HEK293 (cell line): ENCODE data around the gene PLCD1.

ENCODE experiments used
- CTCF ChIA-PET: fragments of 350-600 bp; formaldehyde crosslinking; extraction: SDS; loops from one replicate; lab custom pipeline; 2021; ENCODE audit warnings: antibody characterized with exemption; lab: Yijun Ruan, JAX
- POLR2A ChIA-PET: fragments of 300-600 bp; formaldehyde crosslinking; extraction: SDS; loops from one replicate; lab custom pipeline; 2020; ENCODE audit warnings: antibody characterized with exemption, inconsistent platforms; lab: Yijun Ruan, JAX
- H3K27ac ChIP-seq: fragments of 200-500 bp; sonication (Bioruptor generic); 2 replicates; pipeline ENCODE4 v1.5.1; 2014; ENCODE audit warnings: low read depth, low read length, control low read depth, inconsistent platforms; ENCODE audit errors: extremely low read depth
- H3K36me3 ChIP-seq, 2 experiments: fragments of 200-500 bp in 1 of 2; sonication (Bioruptor generic) in 1 of 2; 1 replicate in 1 of 2; 2 replicates in 1 of 2; pipeline ENCODE4 v1.5.1; 2014 to 2017; ENCODE audit warnings: inconsistent platforms in 2 of 2, low read length in 2 of 2; ENCODE audit not compliant: control insufficient read depth in 2 of 2, insufficient read depth in 1 of 2
- H3K4me1 ChIP-seq: fragments of 200-500 bp; sonication (Bioruptor generic); 2 replicates; pipeline ENCODE4 v1.5.1; 2014; ENCODE audit warnings: mild to moderate bottlenecking, low read length, inconsistent platforms; ENCODE audit not compliant: control insufficient read depth, insufficient read depth
- H3K4me3 ChIP-seq: 2 replicates; pipeline ENCODE4 v1.5.1; 2011; ENCODE audit warnings: low read depth, mild to moderate bottlenecking, control low read depth, low read length, moderate library complexity
- H3K9me3 ChIP-seq: fragments of 200-500 bp; sonication (Bioruptor generic); 2 replicates; pipeline ENCODE4 v1.5.1; 2014; ENCODE audit warnings: low read depth, low read length, inconsistent platforms; ENCODE audit not compliant: control insufficient read depth, insufficient read depth
- BCL11A ChIP-seq: fragments of 450-650 bp; formaldehyde crosslinking; IDR thresholded peaks from 2 replicates; pipeline ENCODE4 v1.5.1; 2016; ENCODE audit warnings: low read depth, missing biosample characterization, missing genetic modification characterization
- GLI2 ChIP-seq: fragments of 450-650 bp; formaldehyde crosslinking; IDR thresholded peaks from 2 replicates; pipeline ENCODE4; 2017; ENCODE audit warnings: missing biosample characterization, missing genetic modification characterization, low read depth, borderline replicate concordance
- SP2 ChIP-seq: fragments of 450-650 bp; formaldehyde crosslinking; IDR thresholded peaks from 2 replicates; pipeline ENCODE4 v1.5.1; 2016; ENCODE audit warnings: missing biosample characterization, missing genetic modification characterization
- TCF7L2 ChIP-seq: IDR thresholded peaks from 2 replicates; pipeline ENCODE4 v1.6.1; 2011; ENCODE audit warnings: low read depth, mild to moderate bottlenecking, inconsistent platforms, low read length, moderate library complexity, borderline replicate concordance
- ZBTB1 ChIP-seq: fragments of 450-650 bp; formaldehyde crosslinking; IDR thresholded peaks from 2 replicates; pipeline ENCODE4 v1.5.1; 2016; ENCODE audit warnings: missing biosample characterization, missing genetic modification characterization
- ZNF157 ChIP-seq: fragments of 450-650 bp; formaldehyde crosslinking; IDR thresholded peaks from 2 replicates; pipeline ENCODE4 v1.5.1; 2016; ENCODE audit warnings: missing biosample characterization, missing genetic modification characterization
- ZNF274 ChIP-seq, 2 experiments: fragments of 200-500 bp in 1 of 2; fragments of 450-650 bp in 1 of 2; sonication (Bioruptor generic) in 1 of 2; formaldehyde crosslinking in 1 of 2; IDR thresholded peaks; 2 replicates each; pipeline versions ENCODE4 v1.5.1 to v1.6.1; 2014 to 2016; ENCODE audit warnings: borderline replicate concordance in 1 of 2, inconsistent platforms in 1 of 2, low read length in 1 of 2, missing biosample characterization in 1 of 2, missing genetic modification characterization in 1 of 2
- ZNF280C ChIP-seq: fragments of 450-650 bp; formaldehyde crosslinking; IDR thresholded peaks from 2 replicates; pipeline ENCODE4 v1.5.1; 2016; ENCODE audit warnings: missing biosample characterization, missing genetic modification characterization
- ZNF362 ChIP-seq: fragments of 450-650 bp; formaldehyde crosslinking; IDR thresholded peaks from 2 replicates; pipeline ENCODE4 v1.5.1; 2016; ENCODE audit warnings: missing biosample characterization, missing genetic modification characterization
- ZNF366 ChIP-seq: fragments of 450-650 bp; formaldehyde crosslinking; conservative IDR thresholded peaks from 2 replicates; pipeline ENCODE4 v1.5.1; 2016; ENCODE audit warnings: missing biosample characterization, missing genetic modification characterization
- ZNF707 ChIP-seq: fragments of 450-650 bp; formaldehyde crosslinking; IDR thresholded peaks from 2 replicates; pipeline ENCODE4 v1.5.1; 2016; ENCODE audit warnings: missing biosample characterization, missing genetic modification characterization
- ZNF768 ChIP-seq: fragments of 450-650 bp; formaldehyde crosslinking; IDR thresholded peaks from 2 replicates; pipeline ENCODE4 v1.5.1; 2018; ENCODE audit warnings: missing biosample characterization, mild to moderate bottlenecking, missing genetic modification characterization
- ZNF792 ChIP-seq: fragments of 450-650 bp; formaldehyde crosslinking; IDR thresholded peaks from 2 replicates; pipeline ENCODE4 v1.5.1; 2016; ENCODE audit warnings: missing biosample characterization, missing genetic modification characterization
- TF ChIP-seq, protein P1 (sequence below): sonication (generic); formaldehyde crosslinking; IDR thresholded peaks from 2 replicates; pipeline ENCODE4 v1.8.1; 2022; ENCODE audit warnings: mild to moderate bottlenecking, moderate library complexity, missing genetic modification reagents
- TF ChIP-seq, protein P2 (sequence below): fragments of 450-650 bp; formaldehyde crosslinking; IDR thresholded peaks from 2 replicates; pipeline ENCODE4 v1.5.1; 2016; ENCODE audit warnings: missing biosample characterization, missing genetic modification characterization
- TF ChIP-seq, protein P3 (sequence below): fragments of 450-650 bp; formaldehyde crosslinking; IDR thresholded peaks from 2 replicates; pipeline ENCODE4 v1.5.1; 2017; ENCODE audit warnings: missing biosample characterization, missing genetic modification characterization
- TF ChIP-seq, protein P4 (sequence below): fragments of 450-650 bp; formaldehyde crosslinking; IDR thresholded peaks from 2 replicates; pipeline ENCODE4 v1.5.1; 2016; ENCODE audit warnings: missing biosample characterization, missing genetic modification characterization

The PLCD1 gene

DNA sequence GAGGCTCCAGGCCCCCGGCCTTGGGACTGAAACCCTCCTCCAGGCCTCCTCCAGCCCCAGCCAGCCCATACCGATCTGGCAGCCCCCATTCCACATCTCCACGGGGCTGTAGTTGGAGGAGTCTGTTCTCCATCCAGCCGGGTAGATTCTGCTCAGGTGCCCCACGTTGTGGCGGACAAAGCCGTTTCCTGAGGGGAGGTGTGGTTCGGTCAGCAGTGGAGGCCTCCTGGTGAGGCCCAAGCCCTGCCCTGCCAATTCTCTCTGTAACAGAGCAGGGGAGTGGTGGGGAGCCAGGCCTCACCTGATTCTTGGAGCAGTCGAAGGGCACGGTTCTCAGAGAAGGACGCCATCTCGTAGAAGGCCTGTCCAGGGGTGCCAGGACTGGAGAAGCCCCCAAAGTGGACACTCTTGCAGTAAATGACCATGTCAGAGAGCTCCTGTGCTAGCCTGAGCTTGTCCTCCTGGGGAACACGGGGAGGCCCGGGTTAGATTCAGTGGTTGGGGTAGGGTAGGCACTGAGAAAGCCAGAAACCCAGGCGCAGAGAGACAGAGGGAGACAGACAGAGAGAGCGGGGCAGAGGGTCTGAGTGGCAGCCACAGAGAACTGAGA lies 20.4 kb downstream of the PLCD1 start:
- no peaks in the 10 kb centered on the region for H3K4me1 ChIP-seq
- POLR2A ChIA-PET, result no interaction called here
- H3K36me3 ChIP-seq, result peaks cover 0 to 4% of the 10 kb centered on the region in 2 experiments; a peak in 1 of 3 replicates
- CTCF ChIA-PET, result interaction anchor here (0.7 to 1.4 kb wide), 2 partner anchors 12 to 695 kb away, joined by 3 to 4 read pairs; no protein-coding TSS in a partner anchor
- TF ChIP-seq ZNF707 (tag by site-specific recombination) (no peak), ZNF366 (no peak), ZNF362 (tag by site-specific recombination) (no peak), BCL11A (tag by site-specific recombination) (no peak), TCF7L2 (no peak), ZNF768 (no peak), GLI2 (tag by site-specific recombination) (no peak), ZNF274 (IDR thresholded peaks at IDR 0.05; ENCODE audit: low read length) (no peak), ZNF274 (tag by site-specific recombination; IDR thresholded peaks at IDR 0.05; ENCODE audit: borderline replicate concordance) (no peak), SP2 (no peak), ZNF792 (tag by site-specific recombination) (no peak), ZBTB1 (tag by site-specific recombination) (no peak), ZNF280C (tag by site-specific recombination) (no peak), ZNF157 (tag by site-specific recombination) (no peak)
- TF ChIP-seq, protein P1, sequence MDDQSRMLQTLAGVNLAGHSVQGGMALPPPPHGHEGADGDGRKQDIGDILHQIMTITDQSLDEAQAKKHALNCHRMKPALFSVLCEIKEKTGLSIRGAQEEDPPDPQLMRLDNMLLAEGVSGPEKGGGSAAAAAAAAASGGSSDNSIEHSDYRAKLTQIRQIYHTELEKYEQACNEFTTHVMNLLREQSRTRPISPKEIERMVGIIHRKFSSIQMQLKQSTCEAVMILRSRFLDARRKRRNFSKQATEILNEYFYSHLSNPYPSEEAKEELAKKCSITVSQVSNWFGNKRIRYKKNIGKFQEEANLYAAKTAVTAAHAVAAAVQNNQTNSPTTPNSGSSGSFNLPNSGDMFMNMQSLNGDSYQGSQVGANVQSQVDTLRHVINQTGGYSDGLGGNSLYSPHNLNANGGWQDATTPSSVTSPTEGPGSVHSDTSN (CRISPR knock-in tag), result no peak
- TF ChIP-seq, protein P2, sequence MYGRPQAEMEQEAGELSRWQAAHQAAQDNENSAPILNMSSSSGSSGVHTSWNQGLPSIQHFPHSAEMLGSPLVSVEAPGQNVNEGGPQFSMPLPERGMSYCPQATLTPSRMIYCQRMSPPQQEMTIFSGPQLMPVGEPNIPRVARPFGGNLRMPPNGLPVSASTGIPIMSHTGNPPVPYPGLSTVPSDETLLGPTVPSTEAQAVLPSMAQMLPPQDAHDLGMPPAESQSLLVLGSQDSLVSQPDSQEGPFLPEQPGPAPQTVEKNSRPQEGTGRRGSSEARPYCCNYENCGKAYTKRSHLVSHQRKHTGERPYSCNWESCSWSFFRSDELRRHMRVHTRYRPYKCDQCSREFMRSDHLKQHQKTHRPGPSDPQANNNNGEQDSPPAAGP (tag by site-specific recombination), result no peak
- TF ChIP-seq, protein P3, sequence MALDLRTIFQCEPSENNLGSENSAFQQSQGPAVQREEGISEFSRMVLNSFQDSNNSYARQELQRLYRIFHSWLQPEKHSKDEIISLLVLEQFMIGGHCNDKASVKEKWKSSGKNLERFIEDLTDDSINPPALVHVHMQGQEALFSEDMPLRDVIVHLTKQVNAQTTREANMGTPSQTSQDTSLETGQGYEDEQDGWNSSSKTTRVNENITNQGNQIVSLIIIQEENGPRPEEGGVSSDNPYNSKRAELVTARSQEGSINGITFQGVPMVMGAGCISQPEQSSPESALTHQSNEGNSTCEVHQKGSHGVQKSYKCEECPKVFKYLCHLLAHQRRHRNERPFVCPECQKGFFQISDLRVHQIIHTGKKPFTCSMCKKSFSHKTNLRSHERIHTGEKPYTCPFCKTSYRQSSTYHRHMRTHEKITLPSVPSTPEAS, result no peak
- TF ChIP-seq, protein P4, sequence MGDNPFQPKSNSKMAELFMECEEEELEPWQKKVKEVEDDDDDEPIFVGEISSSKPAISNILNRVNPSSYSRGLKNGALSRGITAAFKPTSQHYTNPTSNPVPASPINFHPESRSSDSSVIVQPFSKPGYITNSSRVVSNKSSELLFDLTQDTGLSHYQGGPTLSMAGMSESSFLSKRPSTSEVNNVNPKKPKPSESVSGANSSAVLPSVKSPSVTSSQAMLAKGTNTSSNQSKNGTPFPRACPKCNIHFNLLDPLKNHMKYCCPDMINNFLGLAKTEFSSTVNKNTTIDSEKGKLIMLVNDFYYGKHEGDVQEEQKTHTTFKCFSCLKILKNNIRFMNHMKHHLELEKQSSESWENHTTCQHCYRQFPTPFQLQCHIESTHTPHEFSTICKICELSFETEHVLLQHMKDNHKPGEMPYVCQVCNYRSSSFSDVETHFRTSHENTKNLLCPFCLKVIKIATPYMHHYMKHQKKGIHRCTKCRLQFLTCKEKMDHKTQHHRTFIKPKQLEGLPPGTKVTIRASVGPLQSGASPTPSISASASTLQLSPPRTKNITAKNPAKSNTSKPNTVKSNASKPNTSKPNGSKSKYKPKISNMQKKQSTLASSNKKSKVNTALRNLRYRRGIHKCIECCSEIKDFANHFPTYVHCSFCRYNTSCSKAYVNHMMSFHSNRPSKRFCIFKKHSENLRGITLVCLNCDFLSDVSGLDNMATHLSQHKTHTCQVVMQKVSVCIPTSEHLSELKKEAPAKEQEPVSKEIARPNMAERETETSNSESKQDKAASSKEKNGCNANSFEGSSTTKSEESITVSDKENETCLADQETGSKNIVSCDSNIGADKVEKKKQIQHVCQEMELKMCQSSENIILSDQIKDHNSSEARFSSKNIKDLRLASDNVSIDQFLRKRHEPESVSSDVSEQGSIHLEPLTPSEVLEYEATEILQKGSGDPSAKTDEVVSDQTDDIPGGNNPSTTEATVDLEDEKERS, result no peak
- no peak overlapping the region for H3K4me3 ChIP-seq
- no peak overlapping the region for H3K27ac ChIP-seq
- no peaks in the 10 kb centered on the region for H3K9me3 ChIP-seq
